ENCODE data around the gene SESTD1. TPM values are rescaled to one million over a fixed set of nuclear protein-coding genes. Genes with fewer than 3 reads are reported as not detected.
"Not testable (repeated sequence)": the region's sequence is repeated elsewhere in the genome, so short reads cannot be mapped to it uniquely, and the experiment has no call there.

SESTD1 gene
- total RNA-seq, 4 donors from 2014 or later, result 8.0 to 24.1 (median 10.5) TPM

- WGBS, result 88% methylated on average over 4 of the region's 4 CpGs
- DNase-seq (ENCODE audit: low spot score in 2 of 2), result no peak
- TF ChIP-seq POLR2AphosphoS5 (IDR thresholded peaks at IDR 0.05) (no peak), EP300 (IDR thresholded peaks at IDR 0.05) (no peak), POLR2A (IDR thresholded peaks at IDR 0.05) (no peak)
- TF ChIP-seq, protein P1, sequence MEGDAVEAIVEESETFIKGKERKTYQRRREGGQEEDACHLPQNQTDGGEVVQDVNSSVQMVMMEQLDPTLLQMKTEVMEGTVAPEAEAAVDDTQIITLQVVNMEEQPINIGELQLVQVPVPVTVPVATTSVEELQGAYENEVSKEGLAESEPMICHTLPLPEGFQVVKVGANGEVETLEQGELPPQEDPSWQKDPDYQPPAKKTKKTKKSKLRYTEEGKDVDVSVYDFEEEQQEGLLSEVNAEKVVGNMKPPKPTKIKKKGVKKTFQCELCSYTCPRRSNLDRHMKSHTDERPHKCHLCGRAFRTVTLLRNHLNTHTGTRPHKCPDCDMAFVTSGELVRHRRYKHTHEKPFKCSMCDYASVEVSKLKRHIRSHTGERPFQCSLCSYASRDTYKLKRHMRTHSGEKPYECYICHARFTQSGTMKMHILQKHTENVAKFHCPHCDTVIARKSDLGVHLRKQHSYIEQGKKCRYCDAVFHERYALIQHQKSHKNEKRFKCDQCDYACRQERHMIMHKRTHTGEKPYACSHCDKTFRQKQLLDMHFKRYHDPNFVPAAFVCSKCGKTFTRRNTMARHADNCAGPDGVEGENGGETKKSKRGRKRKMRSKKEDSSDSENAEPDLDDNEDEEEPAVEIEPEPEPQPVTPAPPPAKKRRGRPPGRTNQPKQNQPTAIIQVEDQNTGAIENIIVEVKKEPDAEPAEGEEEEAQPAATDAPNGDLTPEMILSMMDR (IDR thresholded peaks at IDR 0.05), result no peak
- Histone ChIP-seq H3K9me3 (no peaks in the 10 kb centered on the region), H3K4me3 (no peak overlapping the region), H3K4me1 (no peaks in the 10 kb centered on the region), H3K27ac (no peak overlapping the region), H3K36me3 (no peaks in the 10 kb centered on the region), H3K27me3 (no peaks in the 10 kb centered on the region)
Measured at GRCh38 chr2:179211355-179211754, 53.3 kb downstream of the SESTD1 start.

- not testable (repeated sequence) for H3K27me3 ChIP-seq; H3K9me3 ChIP-seq; H3K27ac ChIP-seq; H3K4me1 ChIP-seq; DNase-seq (ENCODE audit: low spot score in 2 of 2); H3K4me3 ChIP-seq; H3K36me3 ChIP-seq
- 92% methylated on average over 1 of the region's 1 CpG for WGBS
Measured at GRCh38 chr2:179208277-179208676, 56.4 kb downstream of the SESTD1 start.

DNA sequence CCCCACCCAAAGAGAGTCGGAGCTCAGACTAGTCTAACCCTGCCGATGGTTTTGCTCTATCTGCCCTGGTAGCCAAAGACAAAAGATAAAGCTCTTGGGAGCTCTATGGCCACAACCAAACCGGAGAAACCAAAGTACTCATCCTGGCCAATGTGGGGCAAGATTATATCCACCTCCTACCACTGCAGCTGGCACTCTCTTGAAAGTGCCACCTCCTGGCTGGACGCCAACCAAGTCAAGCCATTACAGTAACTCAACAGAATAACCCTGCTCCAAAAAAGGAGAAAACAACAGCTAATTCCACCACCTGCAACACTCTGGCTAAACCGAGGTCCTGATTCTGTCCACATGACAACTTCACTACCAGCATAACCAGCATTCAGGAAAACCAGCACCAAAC is 57.6 kb downstream of the SESTD1 start:
- no peaks in the 10 kb centered on the region for H3K36me3 ChIP-seq
- H3K27ac ChIP-seq, result no peak overlapping the region
- no peaks in the 10 kb centered on the region for H3K9me3 ChIP-seq
- H3K27me3 ChIP-seq, result no peaks in the 10 kb centered on the region
- 98% methylated on average over 5 of the region's 5 CpGs for WGBS
- TF ChIP-seq, protein P1 (IDR thresholded peaks at IDR 0.05), result no peak
- H3K4me3 ChIP-seq, result no peak overlapping the region
- no peak for DNase-seq (ENCODE audit: low spot score in 2 of 2)
- no peaks in the 10 kb centered on the region for H3K4me1 ChIP-seq

DNA sequence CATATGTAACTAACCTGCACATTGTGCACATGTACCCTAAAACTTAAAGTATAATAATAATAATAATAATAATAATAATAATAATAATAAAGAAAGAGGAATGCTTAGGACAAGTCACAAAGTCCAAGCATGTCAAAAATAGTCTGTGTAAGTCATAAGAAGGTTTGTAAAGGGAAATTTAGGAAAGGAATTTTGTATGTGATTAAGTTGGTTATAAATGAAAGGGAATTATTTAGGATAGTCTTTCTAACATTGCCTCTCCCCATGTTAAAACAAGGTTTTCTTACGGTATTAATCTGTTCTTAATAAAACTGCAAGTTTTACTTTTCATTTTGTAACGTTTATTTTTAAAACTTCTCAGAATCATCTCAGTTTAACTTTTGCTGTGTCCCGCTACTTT is 62.8 kb downstream of the SESTD1 start:
- H3K9me3 ChIP-seq, result no peaks in the 10 kb centered on the region
- TF ChIP-seq POLR2A (IDR thresholded peaks at IDR 0.05), result no peak
- TF ChIP-seq, protein P1 (IDR thresholded peaks at IDR 0.05), result no peak
- TF ChIP-seq EP300 (IDR thresholded peaks at IDR 0.05), result no peak
- WGBS, result 94% methylated on average over 3 of the region's 3 CpGs

DNA sequence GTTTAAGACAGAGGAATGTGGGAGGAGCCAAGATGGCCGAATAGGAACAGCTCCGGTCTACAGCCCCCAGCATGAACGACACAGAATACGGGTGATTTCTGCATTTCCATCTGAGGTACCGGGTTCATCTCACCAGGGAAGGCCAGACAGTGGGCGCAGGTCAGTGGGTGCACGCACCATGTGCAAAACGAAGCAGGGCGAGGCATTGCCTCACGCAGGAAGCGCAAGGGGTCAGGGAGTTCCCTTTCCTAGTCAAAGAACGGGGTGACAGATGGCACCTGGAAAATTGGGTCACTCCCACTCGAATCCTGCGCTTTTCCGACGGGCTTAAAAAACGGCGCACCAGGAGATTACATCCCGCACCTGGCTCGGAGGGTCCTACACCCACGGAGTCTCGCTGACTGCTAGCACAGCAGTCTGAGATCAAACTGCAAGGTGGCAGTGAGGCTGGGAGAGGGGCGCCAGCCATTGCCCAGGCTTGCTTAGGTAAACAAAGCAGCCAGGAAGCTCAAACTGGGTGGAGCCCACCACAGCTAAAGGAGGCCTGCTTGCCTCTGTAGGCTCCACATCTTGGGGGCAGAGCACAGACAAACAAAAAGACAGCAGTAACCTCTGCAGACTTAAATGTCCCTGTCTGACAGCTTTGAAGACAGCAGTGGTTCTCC is 68.6 kb downstream of the SESTD1 start:
- not testable (repeated sequence) for H3K27me3 ChIP-seq; DNase-seq (ENCODE audit: low spot score in 2 of 2)

More for the DNA sequence above, 62.8 kb downstream of the SESTD1 start:
- Histone ChIP-seq H3K27ac (no peak overlapping the region), H3K27me3 (no peaks in the 10 kb centered on the region), H3K36me3 (no peaks in the 10 kb centered on the region), H3K4me3 (no peak overlapping the region), H3K4me1 (no peaks in the 10 kb centered on the region)
- no peak for DNase-seq (ENCODE audit: low spot score in 2 of 2)

DNA sequence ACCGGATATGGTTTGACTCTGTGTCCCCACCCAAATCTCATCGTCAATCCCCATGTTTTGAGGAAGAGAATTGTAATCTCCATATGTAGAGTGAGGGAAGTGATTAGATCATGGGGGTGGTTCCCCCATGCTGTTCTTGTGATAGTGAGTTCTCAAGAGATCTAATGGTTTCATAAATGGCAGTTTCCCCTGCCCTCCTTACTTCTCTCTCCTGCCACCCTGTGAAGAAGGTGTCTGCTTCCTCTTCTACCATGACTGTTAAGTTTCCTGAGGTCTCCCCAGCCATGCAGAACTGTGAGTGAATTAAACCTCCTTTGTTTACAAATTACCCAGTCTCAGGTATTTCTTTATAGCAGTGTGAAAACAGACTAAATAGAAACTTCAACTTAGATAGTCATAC is 69.5 kb downstream of the SESTD1 start:
- WGBS, result 100% methylated on average over 2 of the region's 2 CpGs

More for the DNA sequence above, 68.6 kb downstream of the SESTD1 start:
- H3K9me3 ChIP-seq, H3K4me3 ChIP-seq, H3K27ac ChIP-seq, H3K4me1 ChIP-seq, H3K36me3 ChIP-seq: not testable (repeated sequence)
- WGBS, result 93% methylated on average over 20 of the region's 23 CpGs

More for the DNA sequence above, 69.5 kb downstream of the SESTD1 start:
- Histone ChIP-seq H3K4me1 (no peaks in the 10 kb centered on the region), H3K9me3 (no peaks in the 10 kb centered on the region), H3K36me3 (no peaks in the 10 kb centered on the region), H3K27ac (no peak overlapping the region), H3K4me3 (no peak overlapping the region), H3K27me3 (no peaks in the 10 kb centered on the region)
- TF ChIP-seq, protein P1 (IDR thresholded peaks at IDR 0.05), result no peak
- TF ChIP-seq EP300 (IDR thresholded peaks at IDR 0.05) (no peak), POLR2A (IDR thresholded peaks at IDR 0.05) (no peak), POLR2AphosphoS5 (IDR thresholded peaks at IDR 0.05) (no peak)
- DNase-seq (ENCODE audit: low spot score in 2 of 2), result no peak
